SK-N-SH (cell line): ENCODE data around the gene MIF4GD. TPM values are rescaled to one million over a fixed set of nuclear protein-coding genes. Genes with fewer than 3 reads are reported as not detected.
"Not testable (repeated sequence)": the region's sequence is repeated elsewhere in the genome, so short reads cannot be mapped to it uniquely, and the experiment has no call there.

Experiments used
- CTCF ChIA-PET: fragments of 300-600, 350-600 bp; formaldehyde crosslinking; extraction: SDS; loops from one replicate; lab custom pipeline; 2021; lab: Yijun Ruan, JAX
- POLR2A ChIA-PET: fragments of 350-600 bp; sonication (Branson Sonifier 250); formaldehyde crosslinking; extraction: SDS; loops from one replicate; lab custom pipeline; 2020; ENCODE audit warnings: antibody characterized with exemption, inconsistent platforms; lab: Yijun Ruan, JAX
- DNase-seq: peaks from one replicate; pipeline ENCODE4 v3.0.0; 2012
- H2AFZ ChIP-seq: fragments of 200-600 bp; sonication (generic); 2 replicates; pipeline ENCODE4 v1.8.1; 2016; ENCODE audit warnings: antibody characterized with exemption, mild to moderate bottlenecking, low read depth
- H3F3A ChIP-seq: fragments of 200-600 bp; sonication (generic); replicated peaks from 2 replicates; pipeline ENCODE3; 2016; ENCODE audit warnings: antibody characterized with exemption, mild to moderate bottlenecking; ENCODE audit not compliant: insufficient read depth
- H3K27ac ChIP-seq, 2 experiments: fragments of 200-500 bp in 1 of 2; fragments of 200-600 bp in 1 of 2; sonication (Bioruptor generic) in 1 of 2; sonication (generic), shearing (Covaris generic) in 1 of 2; 2 replicates each; pipeline versions ENCODE4 v1.5.1 to v1.6.1; 2014 to 2016; ENCODE audit warnings: low read depth in 2 of 2, inconsistent platforms in 1 of 2, low read length in 1 of 2, mild to moderate bottlenecking in 1 of 2, mixed read lengths in 1 of 2
- H3K27me3 ChIP-seq: fragments of 200-600 bp; sonication (generic), shearing (Covaris generic); 2 replicates; pipeline ENCODE4 v1.6.1; 2016; ENCODE audit warnings: mixed run types; ENCODE audit not compliant: insufficient read depth
- H3K36me3 ChIP-seq, 2 experiments: fragments of 200-500 bp in 1 of 2; fragments of 200-600 bp in 1 of 2; sonication (Bioruptor generic) in 1 of 2; sonication (generic) in 1 of 2; replicated peaks in 1 of 2; 2 replicates each; pipeline versions ENCODE3 to v1.5.1; 2014 to 2016; ENCODE audit warnings: low read length in 1 of 2, mild to moderate bottlenecking in 1 of 2; ENCODE audit not compliant: insufficient read depth in 2 of 2, control insufficient read depth in 1 of 2
- H3K4me1 ChIP-seq, 2 experiments: fragments of 200-500 bp in 1 of 2; fragments of 200-600 bp in 1 of 2; sonication (Bioruptor generic) in 1 of 2; sonication (generic), shearing (Covaris generic) in 1 of 2; 2 replicates each; pipeline versions ENCODE4 v1.5.1 to v1.6.1; 2014 to 2016; ENCODE audit warnings: low read depth in 1 of 2, low read length in 1 of 2, mixed run types in 1 of 2; ENCODE audit not compliant: insufficient read depth in 2 of 2, control insufficient read depth in 1 of 2
- H3K4me2 ChIP-seq: fragments of 200-600 bp; sonication (generic), shearing (Covaris generic); 2 replicates; pipeline ENCODE4 v1.6.1; 2017; ENCODE audit warnings: mixed run types
- H3K4me3 ChIP-seq, 2 experiments: fragments of 200-500 bp in 1 of 2; fragments of 200-600 bp in 1 of 2; sonication (Bioruptor generic) in 1 of 2; sonication (generic), shearing (Covaris generic) in 1 of 2; 2 replicates each; pipeline versions ENCODE4 v1.5.1 to v1.8.1; 2014 to 2016; ENCODE audit warnings: low read depth in 2 of 2, inconsistent platforms in 1 of 2, low read length in 1 of 2, mild to moderate bottlenecking in 1 of 2, mixed read lengths in 1 of 2, moderate library complexity in 1 of 2
- H3K79me2 ChIP-seq: fragments of 200-600 bp; sonication (generic); 2 replicates; pipeline ENCODE4 v1.8.1; 2017; ENCODE audit warnings: mild to moderate bottlenecking; ENCODE audit not compliant: insufficient read depth
- H3K9ac ChIP-seq: fragments of 200-600 bp; sonication (generic); 2 replicates; pipeline ENCODE4 v1.6.1; 2017; ENCODE audit warnings: mixed run types
- H3K9me2 ChIP-seq: fragments of 200-600 bp; sonication (generic); 2 replicates; pipeline ENCODE4 v1.6.1; 2017; ENCODE audit warnings: mixed run types
- H3K9me3 ChIP-seq: fragments of 200-600 bp; sonication (generic); 2 replicates; pipeline ENCODE4 v1.6.1; 2017; ENCODE audit warnings: mixed run types, mild to moderate bottlenecking, moderate library complexity
- H4K20me1 ChIP-seq: fragments of 200-600 bp; sonication (generic); 2 replicates; pipeline ENCODE4 v1.6.1; 2017; ENCODE audit warnings: mild to moderate bottlenecking, mixed run types; ENCODE audit not compliant: insufficient read depth
- FOXM1 ChIP-seq: IDR thresholded peaks from 2 replicates; pipeline ENCODE4 v1.4.0; 2012; ENCODE audit warnings: low read depth, mild to moderate bottlenecking
- MXI1 ChIP-seq: IDR thresholded peaks from 2 replicates; pipeline ENCODE4 v1.6.1; 2012; ENCODE audit warnings: mild to moderate bottlenecking, low read depth, low read length, improper control_type of control experiment
- RAD21 ChIP-seq: IDR thresholded peaks from 2 replicates; pipeline ENCODE4 v1.6.1; 2012; ENCODE audit warnings: mild to moderate bottlenecking, low read length
- REST ChIP-seq: IDR thresholded peaks from 2 replicates; pipeline ENCODE4 v1.6.1; 2012; ENCODE audit warnings: mild to moderate bottlenecking, low read depth, low read length, moderate library complexity
- WGBS: methylation state at CpG from one replicate; pipeline ENCODE4 v1.1.6; 2017; ENCODE audit warnings: low lambda C conversion rate; 5-methylcytosine and 5-hydroxymethylcytosine counted together
- polyA plus RNA-seq, 3 experiments: library from polyadenylated mRNA; depleted of rRNA; stranded (reverse); fragments of >200 nt; gene quantifications; 2 replicates each; pipeline ENCODE4 v1.2.3, GENCODE V29; 2012
- TF ChIP-seq, protein P1 (sequence below): fragments of 200-600 bp; sonication (generic); IDR thresholded peaks from 2 replicates; pipeline ENCODE4 v1.6.1; 2017; ENCODE audit warnings: antibody characterized with exemption, mild to moderate bottlenecking, moderate library complexity

Gene MIF4GD
- polyA plus RNA-seq, 1 of the 3 experiments (the other 2 are of a cell fraction) = 65.4 TPM

DNA sequence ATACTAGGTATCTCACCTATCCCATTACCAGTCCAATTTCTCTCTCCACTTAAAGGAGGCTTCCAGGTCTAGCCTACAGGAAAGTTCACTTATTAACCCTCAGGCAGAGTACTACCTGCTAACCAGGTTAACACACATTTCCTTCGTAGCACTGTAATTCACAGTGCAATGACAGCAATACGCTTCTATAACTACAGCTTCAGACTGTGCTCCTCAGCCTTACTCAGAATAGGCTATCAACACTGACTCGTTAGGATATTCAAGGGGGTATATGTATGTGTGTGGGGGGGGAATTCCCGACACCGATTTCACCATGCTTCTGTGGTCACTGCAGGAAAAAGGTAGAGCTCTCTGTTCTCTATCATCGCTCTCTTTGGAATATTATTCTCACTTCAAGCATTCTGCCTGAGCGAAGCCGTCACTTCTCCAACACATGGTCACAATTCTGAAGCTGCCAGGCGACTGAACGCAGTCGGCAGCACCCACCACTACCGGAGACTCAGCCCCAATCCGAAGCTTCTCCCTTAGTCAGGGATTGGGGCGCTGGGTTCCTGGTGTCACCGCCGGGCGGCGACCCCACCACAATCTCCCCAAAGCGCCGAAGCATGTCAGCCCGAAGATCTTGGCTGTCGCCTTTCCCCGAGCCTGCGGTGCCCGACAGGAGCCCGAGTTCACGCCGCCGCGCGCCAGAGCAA, 10.2 kb downstream of the MIF4GD start:
- Histone ChIP-seq H3K36me3 (peaks cover 19 to 27% of the 10 kb centered on the region in 2 experiments), H3K9ac (peak overlapping the region; percentile 97), H4K20me1 (peaks cover 18% of the 10 kb centered on the region), H3K4me2 (peak overlapping the region; percentile 95), H2AFZ (peak overlapping the region; percentile 91), H3K9me2 (no peaks in the 10 kb centered on the region), H3K9me3 (no peaks in the 10 kb centered on the region), H3K79me2 (peaks cover 80% of the 10 kb centered on the region), H3K4me1 (peaks cover 4 to 21% of the 10 kb centered on the region in 2 experiments; a peak in 2 of 4 replicates), H3K4me3 (peak overlapping the region; percentile 88 to 99), H3K27ac (peak overlapping the region; percentile 96 to 98), H3K27me3 (no peaks in the 10 kb centered on the region), H3F3A (no peaks in the 10 kb centered on the region)
- peak; percentile 57 for TF ChIP-seq MXI1
- TF ChIP-seq FOXM1 = no peak
- TF ChIP-seq, protein P1, sequence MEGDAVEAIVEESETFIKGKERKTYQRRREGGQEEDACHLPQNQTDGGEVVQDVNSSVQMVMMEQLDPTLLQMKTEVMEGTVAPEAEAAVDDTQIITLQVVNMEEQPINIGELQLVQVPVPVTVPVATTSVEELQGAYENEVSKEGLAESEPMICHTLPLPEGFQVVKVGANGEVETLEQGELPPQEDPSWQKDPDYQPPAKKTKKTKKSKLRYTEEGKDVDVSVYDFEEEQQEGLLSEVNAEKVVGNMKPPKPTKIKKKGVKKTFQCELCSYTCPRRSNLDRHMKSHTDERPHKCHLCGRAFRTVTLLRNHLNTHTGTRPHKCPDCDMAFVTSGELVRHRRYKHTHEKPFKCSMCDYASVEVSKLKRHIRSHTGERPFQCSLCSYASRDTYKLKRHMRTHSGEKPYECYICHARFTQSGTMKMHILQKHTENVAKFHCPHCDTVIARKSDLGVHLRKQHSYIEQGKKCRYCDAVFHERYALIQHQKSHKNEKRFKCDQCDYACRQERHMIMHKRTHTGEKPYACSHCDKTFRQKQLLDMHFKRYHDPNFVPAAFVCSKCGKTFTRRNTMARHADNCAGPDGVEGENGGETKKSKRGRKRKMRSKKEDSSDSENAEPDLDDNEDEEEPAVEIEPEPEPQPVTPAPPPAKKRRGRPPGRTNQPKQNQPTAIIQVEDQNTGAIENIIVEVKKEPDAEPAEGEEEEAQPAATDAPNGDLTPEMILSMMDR = peak; percentile 30
- TF ChIP-seq RAD21 = no peak
- TF ChIP-seq REST = peak; percentile 10; the same call in 1 of the 2 replicates
- 1% methylated on average over 18 of the region's 31 CpGs for WGBS
- POLR2A ChIA-PET = interaction anchor here (0.6 to 3.3 kb wide), 12 partner anchors 11 to 256 kb away, joined by 3 to 67 read pairs (median 4); partner anchors contain the start of genes GRB2, MIF4GD, SLC25A19 and TMEM94
- CTCF ChIA-PET = interaction anchor here (0.7 to 5.7 kb wide), 19 partner anchors 10 to 636 kb away, joined by 3 to 102 read pairs (median 5); partner anchors contain the start of genes GRB2, LLGL2, MIF4GD and NUP85
- peak; percentile 13 for DNase-seq

DNA sequence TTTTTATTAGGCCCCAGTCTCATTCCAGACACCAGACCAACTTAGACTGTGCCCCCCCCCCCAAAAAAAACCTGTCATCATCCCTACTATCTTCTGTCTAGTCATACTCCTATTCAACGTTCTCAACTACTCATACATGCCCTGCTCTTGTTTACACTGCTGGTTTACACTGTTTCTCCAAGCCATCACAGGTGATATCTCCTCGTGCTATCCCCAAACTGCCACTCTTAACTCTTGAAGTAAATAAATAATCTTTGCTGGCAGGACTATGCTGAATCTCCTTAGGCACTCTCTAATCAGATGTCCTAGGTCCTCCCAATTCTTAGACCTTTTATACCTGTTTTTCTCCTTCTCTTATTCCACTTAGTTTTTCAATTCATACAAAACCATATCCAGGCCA, 13.8 kb downstream of the MIF4GD start:
- 59% methylated on average over 2 of the region's 2 CpGs for WGBS
- Histone ChIP-seq H3K4me1 (peaks cover 0 to 13% of the 10 kb centered on the region in 2 experiments; a peak in 2 of 4 replicates), H4K20me1 (peaks cover 27% of the 10 kb centered on the region), H3K79me2 (peaks cover 80% of the 10 kb centered on the region)
- DNase-seq, H3K4me3 ChIP-seq, H3K9me2 ChIP-seq, H3K27me3 ChIP-seq, H3K9me3 ChIP-seq, H3K9ac ChIP-seq, H2AFZ ChIP-seq, H3K4me2 ChIP-seq, CTCF ChIA-PET, POLR2A ChIA-PET, H3F3A ChIP-seq, H3K36me3 ChIP-seq, H3K27ac ChIP-seq: not testable (repeated sequence)

- WGBS = 93% methylated on average over 11 of the region's 11 CpGs
- H3K9me2 ChIP-seq, CTCF ChIA-PET, H3K27me3 ChIP-seq, H3K36me3 ChIP-seq, H3K27ac ChIP-seq, H3F3A ChIP-seq, DNase-seq, H2AFZ ChIP-seq, H3K4me2 ChIP-seq, POLR2A ChIA-PET, H3K9ac ChIP-seq, H3K9me3 ChIP-seq, H3K4me3 ChIP-seq: not testable (repeated sequence)
- Histone ChIP-seq H3K4me1 (peaks cover 0 to 12% of the 10 kb centered on the region in 2 experiments; a peak in 2 of 4 replicates), H4K20me1 (peaks cover 35% of the 10 kb centered on the region), H3K79me2 (peaks cover 83% of the 10 kb centered on the region)
Observed at GRCh38 chr17:75255954-75256698, 14.9 kb downstream of the MIF4GD start.
